Activated naive CD4-positive, alpha-beta T cell treated with anti-CD3 and anti-CD28 coated beads, Interleukin-2, amount 10 ng/mL, durations not matched to agents 7 days and 5 days (primary cell): ENCODE measurements around the gene ADD3.
"Not testable (repeated sequence)": the region's sequence is repeated elsewhere in the genome, so short reads cannot be mapped to it uniquely, and the experiment has no call there.

ENCODE experiments used
- CTCF ChIA-PET: fragments of 350-600 bp; sonication (Branson Sonifier 250); formaldehyde crosslinking; loops from one replicate; lab custom pipeline; 2021; ENCODE audit warnings: antibody characterized with exemption; lab: Charles Lee
- DNase-seq: peaks from one replicate; pipeline ENCODE4 v3.0.0-alpha.2; 2020
- H3K27ac Mint-ChIP-seq: one replicate; pipeline ENCODE4 v1.8.0; 2021; ENCODE audit warnings: mild to moderate bottlenecking, moderate library complexity, mixed read lengths
- H3K27me3 Mint-ChIP-seq: one replicate; pipeline ENCODE4 v1.8.0; 2021; ENCODE audit warnings: mild to moderate bottlenecking, mixed read lengths
- H3K36me3 Mint-ChIP-seq: one replicate; pipeline ENCODE4 v1.8.0; 2021; ENCODE audit warnings: mixed read lengths
- H3K4me1 Mint-ChIP-seq: one replicate; pipeline ENCODE4 v1.8.0; 2021; ENCODE audit warnings: mixed read lengths
- H3K4me3 Mint-ChIP-seq: one replicate; pipeline ENCODE4 v1.8.0; 2021; ENCODE audit warnings: mild to moderate bottlenecking, moderate library complexity, mixed read lengths
- H3K9me3 Mint-ChIP-seq: one replicate; pipeline ENCODE4 v1.8.0; 2021; ENCODE audit warnings: mixed read lengths

The ADD3 gene

DNA sequence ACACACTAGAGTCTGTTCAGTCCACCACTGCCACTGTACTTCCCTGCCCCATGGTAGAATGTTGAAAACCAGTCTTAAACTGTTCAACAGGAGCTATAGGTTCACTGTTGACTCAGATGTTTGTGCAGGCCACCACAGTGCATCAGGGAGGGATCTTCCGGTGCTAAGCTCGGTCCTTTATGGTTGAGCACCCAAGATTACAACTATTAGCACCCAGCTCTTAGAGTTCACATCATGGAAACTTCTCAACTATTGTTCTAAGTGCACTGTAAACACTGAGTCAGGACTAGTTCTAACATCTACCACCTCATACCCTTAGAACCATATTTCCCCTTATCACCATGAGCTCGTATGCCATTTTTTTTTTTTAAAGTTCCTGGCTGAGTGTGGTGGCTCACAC lies 102.6 kb downstream of the ADD3 start:
- Mint-ChIP-seq H3K4me3 (no peak overlapping the region), H3K27me3 (no peaks in the 10 kb centered on the region), H3K27ac (peak overlapping the region; percentile 64), H3K4me1 (peaks cover 3% of the 10 kb centered on the region), H3K36me3 (peaks cover 70% of the 10 kb centered on the region), H3K9me3 (no peaks in the 10 kb centered on the region)
- no peak for DNase-seq
- CTCF ChIA-PET = interaction anchor here (2.0 kb wide), 1 partner anchor 8 kb away, joined by 6 read pairs; no protein-coding TSS in a partner anchor

DNA sequence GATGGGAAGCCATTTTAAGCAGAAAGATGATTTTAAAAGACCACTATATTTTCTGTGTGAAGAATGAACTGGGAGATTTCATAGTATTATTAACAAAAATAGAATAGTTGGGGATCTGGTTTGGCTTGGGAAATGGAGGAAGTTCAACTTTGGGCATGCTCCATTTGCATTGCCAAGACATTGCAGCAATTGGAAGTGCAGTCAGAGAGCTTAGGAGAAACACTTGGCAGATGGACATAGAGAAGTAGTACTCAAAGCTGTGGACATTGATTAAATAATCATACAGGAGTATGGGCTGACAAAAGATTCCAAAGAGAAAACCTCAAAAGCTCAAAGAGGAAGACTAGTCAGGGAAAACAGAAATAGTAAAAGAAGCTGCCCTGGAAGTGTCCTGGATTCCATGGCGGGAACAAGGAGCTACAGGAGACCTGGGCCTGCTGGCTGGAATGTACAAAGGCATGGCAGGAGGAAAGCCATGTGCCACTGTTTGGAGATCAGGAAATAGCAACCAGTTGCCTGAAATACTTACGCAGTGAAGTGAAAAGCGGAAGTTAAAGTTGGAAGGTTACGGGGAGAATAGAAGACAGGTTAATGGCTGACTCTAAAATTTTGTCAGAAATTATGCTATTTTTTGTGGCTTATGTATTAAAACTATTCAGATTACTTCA lies 106.0 kb downstream of the ADD3 start:
- no peaks in the 10 kb centered on the region for H3K4me1 Mint-ChIP-seq
- CTCF ChIA-PET = no interaction called here

GRCh38 chr10:110114668-110115067 lies 106.9 kb downstream of the ADD3 start:
- CTCF ChIA-PET, H3K9me3 Mint-ChIP-seq: not testable (repeated sequence)

More for the DNA sequence above, 106.0 kb downstream of the ADD3 start:
- H3K9me3 Mint-ChIP-seq = no peaks in the 10 kb centered on the region
- no peak for DNase-seq
- H3K27ac Mint-ChIP-seq = peak overlapping the region; percentile 20
- H3K4me3 Mint-ChIP-seq = no peak overlapping the region
- H3K27me3 Mint-ChIP-seq = no peaks in the 10 kb centered on the region
- H3K36me3 Mint-ChIP-seq = peaks cover 71% of the 10 kb centered on the region

DNA sequence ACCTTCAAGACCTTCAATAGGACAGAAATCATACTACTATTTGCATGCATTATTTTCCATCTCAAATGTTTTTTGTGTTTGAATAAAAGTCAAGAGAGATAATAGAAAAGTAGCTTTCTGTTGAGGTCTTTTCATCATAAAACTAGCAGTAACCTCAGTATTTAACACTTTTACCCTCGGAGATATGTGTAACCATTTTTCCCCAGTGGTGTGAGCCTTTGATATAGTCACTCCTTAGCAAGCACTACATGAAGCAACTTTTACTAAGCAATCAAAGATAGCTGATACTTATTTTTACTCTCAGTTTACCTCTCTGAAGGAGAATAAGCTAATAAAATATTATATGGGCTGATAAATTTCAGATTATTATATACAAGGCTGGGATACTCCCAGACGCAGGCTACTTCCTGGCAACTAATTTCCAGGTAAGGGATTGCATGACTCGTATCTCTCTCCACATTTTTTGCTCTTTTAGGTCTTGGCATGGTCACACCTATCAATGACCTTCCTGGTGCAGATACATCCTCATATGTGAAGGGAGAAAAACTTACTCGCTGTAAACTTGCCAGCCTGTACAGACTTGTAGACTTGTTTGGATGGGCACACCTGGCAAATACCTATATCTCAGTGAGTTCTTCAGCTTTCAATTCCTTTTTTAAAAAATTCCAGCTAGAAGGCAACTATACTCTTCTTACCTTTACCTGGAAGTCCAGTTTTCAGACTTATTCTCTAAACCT lies 108.2 kb downstream of the ADD3 start:
- Mint-ChIP-seq H3K4me1 (no peaks in the 10 kb centered on the region), H3K36me3 (peaks cover 68% of the 10 kb centered on the region), H3K9me3 (no peaks in the 10 kb centered on the region), H3K27ac (no peak overlapping the region), H3K27me3 (no peaks in the 10 kb centered on the region), H3K4me3 (no peak overlapping the region)
- CTCF ChIA-PET = interaction anchor here (0.9 kb wide), 1 partner anchor 138 kb away, joined by 3 read pairs; no protein-coding TSS in a partner anchor
- no peak for DNase-seq

More at GRCh38 chr10:110114668-110115067, 106.9 kb downstream of the ADD3 start:
- H3K36me3 Mint-ChIP-seq = peaks cover 73% of the 10 kb centered on the region
- H3K27me3 Mint-ChIP-seq, DNase-seq, H3K4me1 Mint-ChIP-seq, H3K27ac Mint-ChIP-seq, H3K4me3 Mint-ChIP-seq: not testable (repeated sequence)

DNA sequence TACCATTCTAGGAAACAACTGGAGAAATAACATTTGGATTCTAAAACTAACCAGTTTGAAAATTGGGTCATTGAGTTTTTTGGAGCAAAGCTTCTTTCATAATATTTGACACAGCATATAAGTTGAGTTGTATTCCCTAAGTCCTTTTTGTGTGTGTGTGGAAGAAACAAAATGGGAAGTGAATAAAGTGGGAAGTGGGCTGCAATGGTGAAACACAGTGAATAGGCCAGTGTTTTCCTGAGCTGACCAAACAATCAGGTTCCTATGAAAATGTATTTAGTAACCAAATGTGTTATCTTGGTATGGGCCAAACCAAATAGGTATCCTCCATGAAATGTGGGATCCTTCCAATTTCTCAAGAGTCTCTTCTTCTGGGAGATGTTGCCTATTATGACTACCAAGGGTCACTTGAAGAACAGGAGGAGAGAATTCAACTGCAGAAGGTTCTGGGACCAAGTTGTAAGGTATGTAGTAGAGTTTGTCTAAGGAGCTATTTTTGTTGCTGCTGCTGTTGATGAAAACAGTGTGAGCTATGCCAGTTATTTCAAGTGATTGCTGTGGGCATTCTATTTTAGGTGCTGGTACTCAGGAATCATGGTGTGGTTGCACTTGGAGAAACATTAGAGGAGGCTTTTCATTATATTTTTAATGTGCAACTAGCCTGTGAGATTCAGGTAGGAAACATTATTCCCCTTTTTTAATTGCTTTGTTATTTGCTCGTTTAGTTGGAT lies 111.3 kb downstream of the ADD3 start:
- Mint-ChIP-seq H3K27ac (peak overlapping the region; percentile 12), H3K27me3 (no peaks in the 10 kb centered on the region), H3K4me3 (no peak overlapping the region), H3K9me3 (no peaks in the 10 kb centered on the region), H3K4me1 (no peaks in the 10 kb centered on the region), H3K36me3 (peaks cover 74% of the 10 kb centered on the region)
- DNase-seq = no peak
- CTCF ChIA-PET = interaction anchor here (0.9 to 1.7 kb wide), 2 partner anchors 10 to 110 kb away, joined by 3 to 6 read pairs; no protein-coding TSS in a partner anchor

- H3K27ac Mint-ChIP-seq = no peak overlapping the region
- H3K9me3 Mint-ChIP-seq = no peaks in the 10 kb centered on the region
- DNase-seq = no peak
- H3K4me1 Mint-ChIP-seq = no peaks in the 10 kb centered on the region
- H3K27me3 Mint-ChIP-seq = no peaks in the 10 kb centered on the region
- peaks cover 76% of the 10 kb centered on the region for H3K36me3 Mint-ChIP-seq
- CTCF ChIA-PET = no interaction called here
- no peak overlapping the region for H3K4me3 Mint-ChIP-seq
Measured at GRCh38 chr10:110123594-110123993, 115.8 kb downstream of the ADD3 start.

GRCh38 chr10:110129490-110129889 lies 121.7 kb downstream of the ADD3 start:
- no peak overlapping the region for H3K27ac Mint-ChIP-seq
- no peaks in the 10 kb centered on the region for H3K27me3 Mint-ChIP-seq
- peaks cover 66% of the 10 kb centered on the region for H3K36me3 Mint-ChIP-seq
- no peaks in the 10 kb centered on the region for H3K9me3 Mint-ChIP-seq
- H3K4me1 Mint-ChIP-seq = no peaks in the 10 kb centered on the region
- DNase-seq = no peak
- CTCF ChIA-PET = no interaction called here
- H3K4me3 Mint-ChIP-seq = no peak overlapping the region

DNA sequence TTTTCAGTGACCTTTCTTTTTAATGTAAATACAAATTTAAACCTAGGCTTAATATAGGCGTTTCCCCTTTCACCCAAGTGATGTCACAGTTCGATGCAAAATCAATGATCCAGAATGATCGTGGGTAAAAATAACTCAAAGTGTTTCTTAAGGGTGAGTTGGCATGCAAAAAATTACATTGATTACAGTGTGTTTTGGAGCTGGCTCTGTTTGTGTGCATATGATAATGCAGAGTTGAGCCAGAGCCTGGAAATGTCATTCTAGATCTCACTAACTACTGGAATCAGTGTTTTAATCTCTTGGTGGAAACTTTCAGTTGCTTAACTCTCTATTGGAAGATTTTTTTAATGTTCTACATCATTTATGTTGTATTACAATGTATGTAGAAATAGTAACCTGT lies 127.1 kb downstream of the ADD3 start:
- H3K27me3 Mint-ChIP-seq = no peaks in the 10 kb centered on the region
- no peaks in the 10 kb centered on the region for H3K9me3 Mint-ChIP-seq
- DNase-seq = no peak
- H3K36me3 Mint-ChIP-seq = peaks cover 44% of the 10 kb centered on the region
- H3K4me1 Mint-ChIP-seq = peaks cover 24% of the 10 kb centered on the region
- H3K27ac Mint-ChIP-seq = no peak overlapping the region
- CTCF ChIA-PET = interaction anchor here (0.6 to 1.8 kb wide), 2 partner anchors 87 to 138 kb away, joined by 3 to 8 read pairs; no protein-coding TSS in a partner anchor
- H3K4me3 Mint-ChIP-seq = no peak overlapping the region

DNA sequence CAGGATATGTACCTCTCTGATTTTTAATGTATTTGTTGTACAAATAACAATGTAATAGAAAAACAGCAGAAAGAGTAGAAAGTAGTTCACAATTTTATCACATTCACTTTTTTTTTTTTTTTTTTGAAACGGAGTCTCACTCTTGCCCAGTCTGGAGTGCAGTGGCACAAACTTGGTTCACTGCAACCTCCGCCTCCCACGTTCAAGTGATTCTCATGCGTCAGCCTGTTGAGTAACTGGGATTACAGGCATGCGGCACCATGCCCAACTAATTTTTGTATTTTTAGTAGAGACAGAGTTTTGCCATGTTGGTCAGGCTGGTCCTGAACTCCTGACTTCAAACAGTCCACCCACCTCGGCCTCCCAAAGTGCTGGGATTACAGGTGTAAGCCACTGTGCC lies 128.1 kb downstream of the ADD3 start:
- not testable (repeated sequence) for H3K4me3 Mint-ChIP-seq, H3K27ac Mint-ChIP-seq, H3K9me3 Mint-ChIP-seq, H3K27me3 Mint-ChIP-seq, DNase-seq
- Mint-ChIP-seq H3K36me3 (peaks cover 39% of the 10 kb centered on the region), H3K4me1 (peaks cover 28% of the 10 kb centered on the region)
- CTCF ChIA-PET = interaction anchor here (0.7 to 1.8 kb wide), 9 partner anchors 12 to 252 kb away, joined by 3 to 13 read pairs (median 3); no protein-coding TSS in a partner anchor

DNA sequence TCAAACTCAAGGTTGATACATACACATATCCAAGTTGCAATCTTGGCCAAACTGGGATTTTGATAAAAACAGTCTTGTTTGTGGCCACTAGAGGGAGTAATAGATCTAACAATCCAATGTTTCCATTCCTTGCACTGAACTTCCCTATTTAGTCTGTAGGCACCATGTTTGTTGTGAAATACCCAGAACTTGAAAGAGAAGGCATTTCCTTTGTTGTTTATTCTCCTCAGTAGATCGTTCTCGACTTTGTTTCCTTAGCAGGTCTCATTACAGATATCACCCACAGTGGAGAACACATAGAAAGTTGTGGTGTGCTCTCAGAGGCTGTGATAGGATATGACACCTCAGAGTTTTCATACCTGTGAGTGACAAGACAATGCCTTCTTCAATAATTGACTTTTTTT lies 129.4 kb downstream of the ADD3 start:
- Mint-ChIP-seq H3K4me3 (no peak overlapping the region), H3K36me3 (peaks cover 29% of the 10 kb centered on the region), H3K9me3 (no peaks in the 10 kb centered on the region), H3K27ac (peak overlapping the region; percentile 31), H3K4me1 (peaks cover 39% of the 10 kb centered on the region), H3K27me3 (no peaks in the 10 kb centered on the region)
- DNase-seq = no peak
- CTCF ChIA-PET = interaction anchor here (0.9 to 6.2 kb wide), 15 partner anchors 9 to 253 kb away, joined by 3 to 61 read pairs (median 5); partner anchors contain the start of genes MXI1 and SMNDC1

DNA sequence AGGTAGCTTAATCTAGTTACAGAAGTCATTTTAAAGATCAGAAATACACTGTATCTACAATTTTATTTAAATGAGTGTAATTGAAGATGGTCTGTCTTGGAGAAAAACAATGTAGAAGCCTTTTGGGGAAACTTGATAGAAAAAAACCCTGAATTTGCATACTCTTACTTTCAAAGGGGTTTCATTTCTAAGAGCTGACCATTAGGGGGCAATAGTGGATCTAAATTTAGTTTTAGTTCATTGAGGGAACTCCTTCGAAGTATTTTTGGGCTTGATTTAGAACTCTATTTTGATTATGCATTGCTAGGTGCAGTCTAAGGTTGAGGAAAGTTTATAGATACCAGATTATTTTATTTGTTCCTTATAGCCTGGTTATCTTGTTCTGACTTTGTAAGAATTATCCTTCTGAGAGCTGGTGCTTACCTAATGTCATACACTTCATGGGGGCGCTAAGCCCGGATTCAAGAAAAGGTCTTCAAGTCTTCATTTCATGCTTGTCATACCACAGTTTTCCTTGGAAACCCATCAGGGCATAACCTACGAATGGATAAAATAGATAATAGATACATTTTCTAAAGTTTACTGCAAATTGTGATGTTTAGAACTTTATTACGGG lies 130.5 kb downstream of the ADD3 start:
- Mint-ChIP-seq H3K27ac (peak overlapping the region; percentile 19), H3K36me3 (peaks cover 22% of the 10 kb centered on the region), H3K4me1 (peaks cover 45% of the 10 kb centered on the region), H3K9me3 (no peaks in the 10 kb centered on the region), H3K4me3 (no peak overlapping the region), H3K27me3 (peaks cover 5% of the 10 kb centered on the region)
- CTCF ChIA-PET = interaction anchor here (0.9 to 6.2 kb wide), 25 partner anchors 10 to 254 kb away, joined by 3 to 61 read pairs (median 4); partner anchors contain the start of genes MXI1 and SMNDC1
- no peak for DNase-seq

DNA sequence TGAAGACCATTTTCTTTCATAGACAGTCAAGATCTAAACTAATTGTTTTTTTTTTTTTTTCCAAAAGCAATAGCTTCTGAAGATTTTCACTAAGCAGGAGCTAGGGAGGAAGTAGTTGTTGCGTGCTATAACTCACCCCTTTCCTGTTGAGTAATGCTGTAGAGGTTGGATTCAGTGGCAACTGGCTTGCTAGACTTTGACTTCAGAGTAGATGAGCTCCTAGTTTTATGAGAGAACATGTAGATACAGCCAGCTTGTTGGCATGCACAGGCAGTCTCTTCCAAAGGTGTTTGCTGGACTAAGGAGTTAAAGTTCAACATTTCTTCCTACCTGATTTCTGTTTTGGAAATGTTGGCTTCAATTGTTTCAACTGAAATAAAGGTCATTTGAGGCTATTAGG lies 133.4 kb downstream of the ADD3 start:
- H3K36me3 Mint-ChIP-seq = peaks cover 14% of the 10 kb centered on the region
- no peak overlapping the region for H3K27ac Mint-ChIP-seq
- H3K4me3 Mint-ChIP-seq = no peak overlapping the region

DNA sequence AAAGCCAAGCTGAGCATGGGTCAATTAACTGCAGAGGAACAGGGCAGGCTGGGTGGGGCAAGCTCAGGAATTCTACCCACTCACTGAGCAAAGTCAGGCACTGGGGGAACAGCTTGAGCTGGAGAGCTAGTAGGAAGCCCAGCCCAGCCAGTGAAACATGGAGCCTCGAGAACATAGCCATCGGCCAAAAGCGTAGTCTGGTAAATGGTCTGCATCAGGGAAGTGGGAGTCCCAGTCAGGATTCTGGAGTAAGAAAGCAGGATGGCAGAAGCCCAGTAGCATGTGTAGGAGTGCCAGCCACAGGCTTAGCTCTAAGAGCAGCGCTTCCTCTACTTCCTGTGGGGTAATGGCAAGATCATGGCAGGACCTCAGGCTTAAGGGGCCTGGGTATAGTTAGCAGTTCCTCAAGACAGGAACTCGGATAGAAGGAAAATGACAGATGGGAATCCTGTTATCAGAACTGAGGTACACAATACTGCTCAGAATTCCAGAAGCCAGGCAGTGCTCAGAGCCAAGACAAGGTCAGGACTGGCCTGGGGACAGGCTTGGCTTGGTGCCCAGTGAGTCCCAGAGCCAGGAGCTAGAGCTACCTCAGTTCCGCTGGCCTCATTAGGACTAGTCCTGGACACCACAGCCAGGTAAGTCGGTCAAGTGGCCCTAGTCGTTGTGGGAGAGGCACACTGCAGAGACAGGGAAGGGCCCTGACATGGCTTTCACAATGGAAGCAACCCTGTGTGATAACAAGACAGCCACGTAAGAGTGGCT lies 134.3 kb downstream of the ADD3 start:
- Mint-ChIP-seq H3K4me1 (peaks cover 42% of the 10 kb centered on the region), H3K27me3 (peaks cover 22% of the 10 kb centered on the region), H3K27ac (no peak overlapping the region), H3K4me3 (no peak overlapping the region), H3K36me3 (peaks cover 12% of the 10 kb centered on the region), H3K9me3 (no peaks in the 10 kb centered on the region)
- CTCF ChIA-PET = interaction anchor here (1.0 to 6.2 kb wide), 8 partner anchors 11 to 137 kb away, joined by 3 to 61 read pairs (median 7); no protein-coding TSS in a partner anchor
- DNase-seq = no peak

More for the DNA sequence above, 133.4 kb downstream of the ADD3 start:
- CTCF ChIA-PET = interaction anchor here (0.6 to 6.2 kb wide), 14 partner anchors 11 to 417 kb away, joined by 3 to 61 read pairs (median 4); no protein-coding TSS in a partner anchor
- Mint-ChIP-seq H3K9me3 (no peaks in the 10 kb centered on the region), H3K4me1 (peaks cover 47% of the 10 kb centered on the region), H3K27me3 (peaks cover 18% of the 10 kb centered on the region)
- no peak for DNase-seq
